Heart left ventricle (tissue), 13 donors: ENCODE data around the gene PROSER1.

Experiments used
- CTCF ChIP-seq, 12 donors: fragments of 200-600 bp; sonication (generic) in 4 of 12; IDR thresholded peaks; one replicate each; pipeline versions ENCODE4 v1.5.0 to v1.8.0; 2018 to 2022; ENCODE audit warnings: antibody characterized with exemption in 12 of 12, mild to moderate bottlenecking in 5 of 12
- POLR2A ChIP-seq, 2 donors: fragments of 450-650 bp; IDR thresholded peaks; one replicate each; pipeline ENCODE4 v1.6.1; 2017; ENCODE audit warnings: antibody characterized with exemption in 2 of 2, mild to moderate bottlenecking in 2 of 2, moderate library complexity in 2 of 2
- donor health status: ischemic (EF 13 %, LVEDD 7.1; RV severe dilation, severe dysfunction).
- donor health status: DM: no; HTN: yes; CAD: no.
- donor health status: DM: no; HTN: no; CAD: no.
- donor health status: ischemic (EF 25% LVEDD 6.9; RV normal size, moderate dysfunction).
- donor health status: ischemic (EF 25% LVEDD 5.7; RV mildly dilated, moderate dysfunction).
- donor health status: ischemic (EF 35%, LVEDD 5.7; RV mildly dilated, moderate dysfunction).
- donor health status: nonischemic (EF 11% LVEDD 7.7; RV severe dilation, severe dysfunction).
- donor health status: DM: yes; HTN: yes; CAD: no.
- donor health status: PGD.
- donor health status: ischemic (EF 29% LVEDD 5.4; RV normal size, mild dysfunction).
- donor health status: nonischemic (EF 23%, LVEDD 6.1; RV moderate dilation, normal function).

DNA sequence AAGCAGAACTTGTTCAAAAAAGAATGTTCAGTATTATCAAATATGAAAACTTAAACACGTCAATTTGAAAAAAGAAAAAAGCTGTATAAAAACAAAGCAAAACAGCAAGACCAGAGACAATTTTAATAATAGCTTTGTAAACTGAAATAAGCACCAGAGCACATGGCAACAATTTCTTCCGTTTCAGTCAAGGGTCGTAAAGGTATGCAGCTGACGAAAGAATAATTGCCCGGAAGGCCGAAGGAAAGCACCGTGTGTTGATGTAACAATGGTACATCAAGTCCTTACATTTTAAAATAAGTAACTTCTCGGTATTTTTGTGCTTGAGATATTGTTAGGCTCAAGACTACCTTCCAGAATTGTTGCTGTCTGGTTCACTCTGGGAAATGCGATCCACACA lies 1.7 kb downstream of the PROSER1 start:
- TF ChIP-seq CTCF (IDR thresholded peaks at IDR 0.05) (no peak), POLR2A (IDR thresholded peaks at IDR 0.05) (no peak)
